Activated naive CD8-positive, alpha-beta T cell treated with anti-CD3 and anti-CD28 coated beads, Interleukin-2, amount 50 U/mL, for 24 hours (primary cell): ENCODE results near the gene ATP8A2.
"Not testable (repeated sequence)": the region's sequence is repeated elsewhere in the genome, so short reads cannot be mapped to it uniquely, and the experiment has no call there.

Experiments
- ATAC-seq: fragments of 150-1000 bp; cut with Tn5 transposase; one replicate; pipeline ENCODE4 v1.10.0; 2021
- DNase-seq: peaks from one replicate; pipeline ENCODE4 v3.0.0; 2021
- H3K27ac Mint-ChIP-seq: one replicate; pipeline ENCODE4 v1.8.0; 2021; ENCODE audit warnings: mild to moderate bottlenecking, mixed read lengths
- H3K27me3 Mint-ChIP-seq: one replicate; pipeline ENCODE4 v1.8.0; 2021; ENCODE audit warnings: mixed read lengths
- H3K36me3 Mint-ChIP-seq: one replicate; pipeline ENCODE4 v1.8.0; 2021; ENCODE audit warnings: low read depth, mixed read lengths
- H3K4me1 Mint-ChIP-seq: one replicate; pipeline ENCODE4 v1.8.0; 2021; ENCODE audit warnings: mixed read lengths
- H3K4me3 Mint-ChIP-seq: one replicate; pipeline ENCODE4 v1.8.0; 2021; ENCODE audit warnings: mild to moderate bottlenecking, moderate library complexity, mixed read lengths
- H3K9me3 Mint-ChIP-seq: one replicate; pipeline ENCODE4 v1.8.0; 2021; ENCODE audit warnings: mixed read lengths

ATP8A2 gene

DNA sequence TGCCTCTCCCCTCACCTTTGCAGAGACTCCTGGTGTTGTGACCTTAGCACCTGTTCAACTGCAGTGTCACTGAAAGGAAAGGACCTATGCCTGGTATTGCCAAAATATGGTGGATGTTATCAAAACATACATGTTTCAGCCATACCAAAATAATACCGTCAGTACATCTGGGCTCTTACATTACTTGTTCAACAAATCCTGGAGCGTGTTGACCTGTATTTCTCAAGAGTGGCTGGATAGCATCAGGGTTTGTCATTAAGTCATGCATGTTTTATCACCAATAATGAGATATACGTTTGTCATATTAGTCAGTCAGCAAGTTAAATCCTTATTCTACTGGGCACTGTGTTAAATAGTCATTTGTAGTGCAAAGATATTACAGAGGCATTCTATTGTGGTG is 389.3 kb downstream of the ATP8A2 start:
- no peak overlapping the region for H3K4me3 Mint-ChIP-seq
- H3K9me3 Mint-ChIP-seq, result no peaks in the 10 kb centered on the region
- no peaks in the 10 kb centered on the region for H3K36me3 Mint-ChIP-seq
- H3K4me1 Mint-ChIP-seq, result peaks cover 20% of the 10 kb centered on the region
- ATAC-seq, result no peak
- no peak overlapping the region for H3K27ac Mint-ChIP-seq
- H3K27me3 Mint-ChIP-seq, result no peaks in the 10 kb centered on the region
- DNase-seq, result no peak

DNA sequence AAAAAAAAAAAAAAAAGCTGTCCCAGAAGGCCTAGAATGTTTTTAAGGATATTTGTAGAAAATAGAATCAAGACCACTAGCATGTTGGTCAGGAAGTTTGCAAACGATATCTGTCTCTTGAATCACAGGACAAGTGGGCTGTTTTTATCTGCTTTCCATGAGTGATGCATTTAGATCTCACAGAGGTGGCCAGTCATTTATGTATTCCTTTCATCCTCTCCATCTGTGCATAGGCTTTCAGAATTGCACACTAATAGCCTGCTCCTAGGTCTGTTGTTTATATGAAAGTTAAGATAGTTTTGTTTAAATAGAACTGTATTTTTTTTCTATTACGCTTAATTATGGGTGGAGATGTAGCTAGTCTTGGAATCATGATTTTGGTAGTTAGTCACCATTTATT is 390.5 kb downstream of the ATP8A2 start:
- Mint-ChIP-seq H3K27ac (peak overlapping the region; percentile 14), H3K9me3 (no peaks in the 10 kb centered on the region), H3K4me3 (no peak overlapping the region), H3K4me1 (peaks cover 20% of the 10 kb centered on the region), H3K36me3 (no peaks in the 10 kb centered on the region), H3K27me3 (no peaks in the 10 kb centered on the region)
- ATAC-seq (no peak), DNase-seq (no peak)

DNA sequence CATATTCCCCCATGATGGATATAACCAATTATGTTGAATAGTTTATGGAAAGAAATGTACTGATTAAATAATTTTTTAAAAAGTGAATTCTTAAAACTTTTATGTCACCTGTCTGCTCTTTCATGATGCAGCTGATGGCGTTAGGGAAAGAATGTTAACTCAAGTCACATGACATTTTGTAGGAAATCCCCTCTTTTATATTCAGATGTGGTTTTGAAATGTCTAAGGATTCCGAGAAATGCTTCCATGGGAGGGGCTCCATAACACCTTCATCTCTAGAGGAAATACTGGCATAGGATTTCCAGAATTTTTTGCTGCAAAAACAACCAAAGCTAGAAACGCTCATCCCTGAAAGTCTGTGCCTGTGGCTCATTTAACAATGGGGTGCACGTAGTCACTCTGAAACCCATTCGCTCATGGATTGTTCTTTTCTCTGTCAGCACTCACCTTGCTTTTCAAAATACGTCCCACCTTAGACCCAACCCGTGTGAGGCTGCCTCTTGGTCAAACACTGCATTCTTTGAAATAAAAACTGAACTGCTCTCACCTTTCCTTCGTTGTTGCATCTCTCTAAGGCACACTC is 391.1 kb downstream of the ATP8A2 start:
- no peak overlapping the region for H3K4me3 Mint-ChIP-seq
- H3K27ac Mint-ChIP-seq, result peak overlapping the region; percentile 14
- no peak for DNase-seq
- ATAC-seq, result no peak
- no peaks in the 10 kb centered on the region for H3K9me3 Mint-ChIP-seq
- H3K36me3 Mint-ChIP-seq, result no peaks in the 10 kb centered on the region
- peaks cover 20% of the 10 kb centered on the region for H3K4me1 Mint-ChIP-seq
- H3K27me3 Mint-ChIP-seq, result no peaks in the 10 kb centered on the region

DNA sequence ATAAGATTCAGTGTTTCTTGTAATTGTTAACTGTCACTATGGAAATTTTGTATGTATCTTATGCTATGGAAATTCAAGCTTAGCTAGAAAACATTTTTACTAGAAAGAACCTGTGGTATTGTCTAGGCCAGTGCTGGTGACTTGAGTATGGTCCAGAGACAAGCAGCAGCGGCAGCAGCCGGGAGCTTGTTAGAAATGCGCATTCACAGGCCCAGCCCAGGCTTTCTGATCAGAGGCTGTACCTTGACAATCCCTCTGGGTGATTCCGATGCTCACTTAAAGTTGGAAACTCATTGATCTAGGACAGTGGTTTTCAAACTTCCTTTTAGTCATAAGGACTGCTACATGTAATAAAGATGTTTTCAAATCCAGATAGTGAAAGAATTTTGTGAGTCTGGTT is 392.6 kb downstream of the ATP8A2 start:
- H3K4me1 Mint-ChIP-seq, result peaks cover 20% of the 10 kb centered on the region

DNA sequence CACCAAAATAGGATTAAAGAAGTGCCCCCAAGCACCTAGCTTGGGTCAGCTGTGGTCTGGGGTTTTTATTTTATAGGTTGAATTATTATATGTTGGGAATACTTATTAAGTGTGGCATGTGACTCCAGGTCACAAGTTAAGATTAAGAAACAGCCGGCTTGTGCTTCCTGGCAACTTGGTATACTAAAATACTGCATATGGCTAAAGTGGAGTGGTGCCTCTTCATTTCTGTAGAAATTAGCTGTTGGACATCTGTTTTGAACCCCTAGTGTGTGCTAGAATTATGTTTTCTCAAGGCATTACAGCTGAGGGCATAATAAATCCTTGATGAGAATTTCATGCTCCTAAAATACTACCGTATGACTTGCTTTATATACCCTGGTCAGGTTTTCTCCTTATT is 393.5 kb downstream of the ATP8A2 start:
- Mint-ChIP-seq H3K27ac (no peak overlapping the region), H3K9me3 (peaks cover 3% of the 10 kb centered on the region), H3K36me3 (no peaks in the 10 kb centered on the region), H3K27me3 (no peaks in the 10 kb centered on the region), H3K4me1 (peaks cover 20% of the 10 kb centered on the region), H3K4me3 (no peak overlapping the region)
- DNase-seq, result no peak
- ATAC-seq, result no peak

More for the DNA sequence above, 392.6 kb downstream of the ATP8A2 start:
- Mint-ChIP-seq H3K27ac (peak overlapping the region; percentile 16), H3K27me3 (no peaks in the 10 kb centered on the region), H3K36me3 (no peaks in the 10 kb centered on the region), H3K4me3 (no peak overlapping the region), H3K9me3 (peaks cover 3% of the 10 kb centered on the region)
- ATAC-seq, result no peak
- no peak for DNase-seq

DNA sequence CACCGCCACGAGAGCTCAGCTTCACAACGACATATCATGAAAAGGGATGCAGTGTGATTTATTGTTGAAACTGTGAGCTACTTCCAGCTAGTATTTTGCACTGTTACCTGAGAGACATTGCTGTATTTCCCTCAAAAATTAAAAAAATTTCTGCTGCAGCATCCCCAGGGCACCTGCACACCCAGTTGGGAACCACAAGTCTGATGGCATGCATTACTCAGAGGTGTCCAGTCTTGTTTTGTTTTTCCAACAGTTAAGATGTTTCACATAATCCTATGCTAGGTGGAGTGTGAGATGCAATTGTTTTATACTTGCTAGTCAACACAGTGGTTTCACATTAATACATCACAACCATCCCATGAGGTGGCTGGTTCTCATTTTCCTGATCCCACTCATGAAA is 394.8 kb downstream of the ATP8A2 start:
- Mint-ChIP-seq H3K27me3 (no peaks in the 10 kb centered on the region), H3K27ac (no peak overlapping the region), H3K4me1 (peaks cover 20% of the 10 kb centered on the region), H3K9me3 (peaks cover 3% of the 10 kb centered on the region), H3K4me3 (no peak overlapping the region), H3K36me3 (no peaks in the 10 kb centered on the region)
- DNase-seq (no peak), ATAC-seq (no peak)

DNA sequence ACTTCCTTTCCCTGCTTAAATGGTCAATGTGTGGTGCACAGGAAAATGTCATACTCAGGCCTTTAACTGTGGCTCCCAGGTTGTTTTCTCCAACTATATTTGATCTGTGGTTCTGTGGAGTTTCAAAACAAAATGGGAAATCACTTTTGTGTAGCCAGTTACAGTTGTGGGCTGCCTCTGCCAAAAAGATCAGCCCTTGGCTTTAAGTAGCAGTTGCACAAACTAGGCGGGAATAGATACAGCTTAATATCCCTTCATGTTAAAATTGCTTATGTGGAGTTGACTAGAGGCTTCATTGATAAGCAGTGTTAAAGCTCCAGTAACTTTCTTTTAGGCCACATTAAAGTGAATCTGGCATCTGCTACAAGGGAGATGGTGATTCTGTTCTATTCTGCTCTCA is 395.2 kb downstream of the ATP8A2 start:
- H3K9me3 Mint-ChIP-seq, result peaks cover 3% of the 10 kb centered on the region
- no peak for DNase-seq
- H3K27ac Mint-ChIP-seq, result no peak overlapping the region
- no peaks in the 10 kb centered on the region for H3K27me3 Mint-ChIP-seq
- peaks cover 20% of the 10 kb centered on the region for H3K4me1 Mint-ChIP-seq
- no peaks in the 10 kb centered on the region for H3K36me3 Mint-ChIP-seq
- no peak for ATAC-seq
- no peak overlapping the region for H3K4me3 Mint-ChIP-seq

DNA sequence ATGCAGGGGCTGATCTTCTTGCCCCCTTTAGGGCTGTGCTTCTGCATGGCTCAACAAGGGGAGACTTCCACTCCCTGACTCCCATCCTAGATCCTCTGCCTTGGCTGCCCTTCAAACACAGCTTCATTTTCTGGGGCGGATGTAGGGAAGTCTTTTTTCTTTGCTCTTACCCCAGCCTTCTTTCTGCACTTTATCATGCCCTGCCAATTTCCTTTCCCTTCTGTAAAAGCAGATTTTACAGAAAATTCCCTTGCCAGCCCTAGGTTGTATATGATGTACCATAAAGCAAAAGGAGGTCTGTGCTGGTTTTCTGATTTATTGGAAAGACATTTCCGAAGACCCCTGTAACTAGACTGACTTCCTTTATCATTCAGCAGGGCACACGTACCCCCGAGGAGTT is 396.6 kb downstream of the ATP8A2 start:
- DNase-seq (no peak), ATAC-seq (no peak)
- Mint-ChIP-seq H3K4me1 (peaks cover 8% of the 10 kb centered on the region), H3K27me3 (no peaks in the 10 kb centered on the region), H3K27ac (no peak overlapping the region), H3K4me3 (no peak overlapping the region), H3K36me3 (no peaks in the 10 kb centered on the region), H3K9me3 (peaks cover 3% of the 10 kb centered on the region)

DNA sequence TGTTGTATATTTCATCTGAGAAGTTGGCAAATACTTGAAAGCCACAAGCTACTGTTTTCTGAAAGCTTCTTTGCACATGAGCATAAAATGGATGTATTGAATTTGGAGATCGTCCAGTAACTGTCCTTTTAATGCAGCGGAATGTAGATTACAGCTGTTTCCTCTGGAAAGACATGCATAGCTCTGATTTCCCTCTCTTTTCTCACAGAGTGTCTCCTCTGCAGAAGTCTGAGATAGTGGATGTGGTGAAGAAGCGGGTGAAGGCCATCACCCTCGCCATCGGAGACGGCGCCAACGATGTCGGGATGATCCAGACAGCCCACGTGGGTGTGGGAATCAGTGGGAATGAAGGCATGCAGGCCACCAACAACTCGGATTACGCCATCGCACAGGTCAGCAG is 397.1 kb downstream of the ATP8A2 start:
- Mint-ChIP-seq H3K4me3 (no peak overlapping the region), H3K27me3 (peaks cover 3% of the 10 kb centered on the region), H3K9me3 (peaks cover 3% of the 10 kb centered on the region), H3K4me1 (peaks cover 5% of the 10 kb centered on the region), H3K36me3 (no peaks in the 10 kb centered on the region), H3K27ac (no peak overlapping the region)
- ATAC-seq, result no peak
- no peak for DNase-seq

DNA sequence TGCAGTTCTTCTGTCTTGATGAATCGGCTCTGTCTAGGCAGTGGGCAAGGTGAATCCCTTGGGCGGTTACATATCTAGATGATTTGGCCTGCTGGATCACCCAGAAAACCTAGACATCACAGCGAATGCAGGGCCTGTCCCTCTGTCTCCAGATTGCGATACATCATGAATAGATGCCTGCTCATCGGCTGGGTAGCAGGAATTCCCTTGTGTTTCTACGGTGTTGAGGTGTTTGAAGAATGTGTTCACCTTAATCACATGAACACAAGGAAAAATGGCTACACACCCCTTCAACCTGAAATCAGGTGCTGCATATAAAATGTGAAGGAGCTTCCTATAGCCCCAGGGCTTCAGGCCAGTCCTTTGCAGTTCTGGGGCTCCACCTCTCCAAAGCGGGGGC is 398.8 kb downstream of the ATP8A2 start:
- DNase-seq, result no peak
- Mint-ChIP-seq H3K9me3 (peaks cover 3% of the 10 kb centered on the region), H3K36me3 (no peaks in the 10 kb centered on the region), H3K27me3 (peaks cover 3% of the 10 kb centered on the region), H3K4me3 (no peak overlapping the region), H3K4me1 (no peaks in the 10 kb centered on the region), H3K27ac (no peak overlapping the region)
- no peak for ATAC-seq

DNA sequence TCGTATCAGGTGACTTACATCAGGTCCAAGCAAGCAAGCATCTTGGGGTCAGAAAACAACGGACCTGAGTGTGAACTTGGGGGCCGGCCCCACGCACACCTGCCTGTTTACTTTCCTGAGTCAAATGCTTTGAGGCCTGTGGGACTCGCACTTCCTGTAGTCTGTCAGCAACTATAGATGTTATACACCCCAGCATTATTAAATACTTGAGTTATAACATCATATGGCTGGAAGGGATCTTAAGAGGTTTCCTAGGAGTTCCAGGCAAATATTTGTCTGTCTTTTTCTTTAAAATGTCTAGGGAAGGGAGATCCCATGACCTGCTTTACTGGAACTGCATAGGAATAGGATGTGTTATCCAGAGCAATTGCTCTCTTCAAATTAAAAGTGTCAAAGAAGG is 399.4 kb downstream of the ATP8A2 start:
- no peak for DNase-seq

DNA sequence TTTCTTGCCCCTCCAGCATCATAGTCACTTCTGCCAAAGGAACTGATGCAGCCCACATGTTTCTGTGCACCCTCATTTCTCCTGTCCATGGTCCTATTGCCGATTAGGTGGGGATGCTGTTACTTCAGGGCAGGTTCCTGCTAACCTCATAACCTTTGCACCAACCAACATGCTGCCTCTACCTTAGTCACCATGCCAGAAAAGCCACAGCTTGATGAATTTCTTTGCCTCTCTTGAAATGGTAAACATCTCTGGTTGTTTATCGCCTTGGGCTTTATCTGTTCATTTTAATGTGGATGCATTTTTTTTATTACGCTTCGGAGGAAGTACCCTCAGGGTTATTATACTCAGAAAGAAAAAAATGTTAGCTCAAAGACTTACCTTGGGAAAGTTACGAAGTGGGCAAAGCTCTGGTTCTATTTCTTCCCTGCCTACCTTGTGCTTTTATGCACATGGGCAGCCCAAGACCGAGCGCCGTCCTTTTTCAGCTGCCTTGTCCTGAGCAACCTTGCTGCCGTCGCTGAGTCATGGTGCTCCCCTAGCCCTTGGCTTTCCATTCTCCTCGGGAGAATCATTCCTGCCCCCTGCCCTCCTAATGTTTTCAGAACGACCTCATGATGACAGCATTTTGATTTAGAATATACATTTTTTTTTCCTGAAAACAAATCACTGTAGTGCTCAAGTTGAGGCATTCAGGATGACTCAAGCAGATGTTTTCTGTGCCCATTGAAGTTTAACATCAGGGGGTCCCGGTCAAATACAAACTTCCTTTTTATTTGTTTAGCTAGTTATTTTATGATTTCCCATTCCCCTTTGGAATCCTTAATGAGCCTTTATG is 400.1 kb downstream of the ATP8A2 start:
- no peak for ATAC-seq
- Mint-ChIP-seq H3K4me3 (no peak overlapping the region), H3K27ac (no peak overlapping the region)

More for the DNA sequence above, 399.4 kb downstream of the ATP8A2 start:
- Mint-ChIP-seq H3K4me1 (no peaks in the 10 kb centered on the region), H3K27ac (no peak overlapping the region), H3K27me3 (peaks cover 3% of the 10 kb centered on the region), H3K4me3 (no peak overlapping the region), H3K36me3 (no peaks in the 10 kb centered on the region), H3K9me3 (peaks cover 3% of the 10 kb centered on the region)
- ATAC-seq, result no peak

DNA sequence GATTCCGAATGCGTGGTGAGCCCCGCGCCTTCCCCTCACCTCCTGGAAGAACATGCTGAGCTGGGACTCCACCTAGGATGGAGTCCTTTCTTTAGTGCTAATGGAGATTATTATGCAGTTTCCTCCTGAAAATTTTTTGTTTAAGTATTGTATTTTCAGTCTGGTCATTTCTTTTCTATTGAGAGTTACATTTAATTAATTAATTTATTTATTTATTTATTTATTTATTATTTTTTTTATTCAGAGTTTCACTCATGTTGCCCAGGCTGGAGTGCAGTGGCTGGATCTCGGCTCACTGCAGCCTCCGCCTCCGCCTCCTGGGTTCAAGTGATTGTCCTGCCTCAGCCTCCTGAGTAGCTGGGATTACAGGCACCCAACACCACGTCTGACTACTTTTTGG is 400.8 kb downstream of the ATP8A2 start:
- not testable (repeated sequence) for H3K27ac Mint-ChIP-seq, ATAC-seq, DNase-seq, H3K27me3 Mint-ChIP-seq, H3K36me3 Mint-ChIP-seq, H3K4me1 Mint-ChIP-seq, H3K4me3 Mint-ChIP-seq, H3K9me3 Mint-ChIP-seq

More for the DNA sequence above, 400.1 kb downstream of the ATP8A2 start:
- H3K9me3 Mint-ChIP-seq, result peaks cover 3% of the 10 kb centered on the region
- H3K4me1 Mint-ChIP-seq, result no peaks in the 10 kb centered on the region
- H3K36me3 Mint-ChIP-seq, result no peaks in the 10 kb centered on the region
- peaks cover 3% of the 10 kb centered on the region for H3K27me3 Mint-ChIP-seq
- no peak for DNase-seq

DNA sequence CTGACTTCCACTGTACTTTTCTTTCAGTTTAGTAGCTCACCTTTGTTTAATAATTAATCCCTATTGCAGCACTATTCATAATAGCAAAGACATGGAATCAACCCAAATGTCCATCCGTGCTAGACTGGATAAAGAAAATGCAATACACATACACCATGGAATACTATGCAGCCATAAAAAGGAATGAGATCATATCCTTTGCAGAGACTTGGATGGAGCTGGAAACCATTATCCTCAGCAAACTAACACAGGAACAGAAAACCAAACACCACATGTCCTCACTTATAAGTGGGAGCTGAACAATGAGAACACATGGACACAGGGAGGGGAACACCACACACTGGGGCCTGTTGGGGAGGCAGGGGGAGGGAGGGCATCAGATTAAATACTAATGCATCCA is 402.3 kb downstream of the ATP8A2 start:
- ATAC-seq, H3K9me3 Mint-ChIP-seq: not testable (repeated sequence)

DNA sequence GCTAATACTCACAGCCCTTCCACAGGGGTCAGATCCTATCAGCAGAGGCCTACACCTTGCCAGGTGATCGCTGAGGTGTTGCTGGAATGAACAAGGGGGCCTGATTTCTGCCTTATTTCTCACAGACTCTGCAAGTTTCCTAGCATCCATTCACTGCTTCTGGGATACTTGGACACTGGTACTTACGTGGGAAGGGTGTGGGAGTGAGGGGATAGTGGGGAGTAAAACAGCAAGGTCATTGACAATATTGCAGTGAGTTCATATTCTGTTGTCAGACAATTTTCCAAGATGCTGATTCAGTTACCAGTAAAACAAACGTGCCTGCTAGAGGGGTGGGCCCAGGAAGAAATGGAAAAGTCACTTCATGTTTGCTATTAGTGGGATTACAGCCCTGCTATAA is 403.5 kb downstream of the ATP8A2 start:
- DNase-seq (no peak), ATAC-seq (no peak)
- Mint-ChIP-seq H3K9me3 (no peaks in the 10 kb centered on the region), H3K27me3 (peaks cover 3% of the 10 kb centered on the region), H3K36me3 (no peaks in the 10 kb centered on the region), H3K27ac (no peak overlapping the region), H3K4me1 (no peaks in the 10 kb centered on the region), H3K4me3 (no peak overlapping the region)

More for the DNA sequence above, 402.3 kb downstream of the ATP8A2 start:
- H3K27me3 Mint-ChIP-seq, H3K36me3 Mint-ChIP-seq, DNase-seq, H3K27ac Mint-ChIP-seq, H3K4me3 Mint-ChIP-seq, H3K4me1 Mint-ChIP-seq: not testable (repeated sequence)
